ENCODE measurements around the gene HSPA1L.
A peak's percentile ranks its signal among the peaks of the same experiment; 100 is the strongest.

Gene HSPA1L

GRCh38 chr6:31791324-31792089, 23.6 kb downstream of the HSPA1L start:
- H3K27ac ChIP-seq, result no peak overlapping the region
- no peak for TF ChIP-seq ZFX (IDR thresholded peaks at IDR 0.05; ENCODE audit: borderline replicate concordance)
- TF ChIP-seq, protein P1, sequence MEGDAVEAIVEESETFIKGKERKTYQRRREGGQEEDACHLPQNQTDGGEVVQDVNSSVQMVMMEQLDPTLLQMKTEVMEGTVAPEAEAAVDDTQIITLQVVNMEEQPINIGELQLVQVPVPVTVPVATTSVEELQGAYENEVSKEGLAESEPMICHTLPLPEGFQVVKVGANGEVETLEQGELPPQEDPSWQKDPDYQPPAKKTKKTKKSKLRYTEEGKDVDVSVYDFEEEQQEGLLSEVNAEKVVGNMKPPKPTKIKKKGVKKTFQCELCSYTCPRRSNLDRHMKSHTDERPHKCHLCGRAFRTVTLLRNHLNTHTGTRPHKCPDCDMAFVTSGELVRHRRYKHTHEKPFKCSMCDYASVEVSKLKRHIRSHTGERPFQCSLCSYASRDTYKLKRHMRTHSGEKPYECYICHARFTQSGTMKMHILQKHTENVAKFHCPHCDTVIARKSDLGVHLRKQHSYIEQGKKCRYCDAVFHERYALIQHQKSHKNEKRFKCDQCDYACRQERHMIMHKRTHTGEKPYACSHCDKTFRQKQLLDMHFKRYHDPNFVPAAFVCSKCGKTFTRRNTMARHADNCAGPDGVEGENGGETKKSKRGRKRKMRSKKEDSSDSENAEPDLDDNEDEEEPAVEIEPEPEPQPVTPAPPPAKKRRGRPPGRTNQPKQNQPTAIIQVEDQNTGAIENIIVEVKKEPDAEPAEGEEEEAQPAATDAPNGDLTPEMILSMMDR (IDR thresholded peaks at IDR 0.05), result peak; percentile 85

DNA sequence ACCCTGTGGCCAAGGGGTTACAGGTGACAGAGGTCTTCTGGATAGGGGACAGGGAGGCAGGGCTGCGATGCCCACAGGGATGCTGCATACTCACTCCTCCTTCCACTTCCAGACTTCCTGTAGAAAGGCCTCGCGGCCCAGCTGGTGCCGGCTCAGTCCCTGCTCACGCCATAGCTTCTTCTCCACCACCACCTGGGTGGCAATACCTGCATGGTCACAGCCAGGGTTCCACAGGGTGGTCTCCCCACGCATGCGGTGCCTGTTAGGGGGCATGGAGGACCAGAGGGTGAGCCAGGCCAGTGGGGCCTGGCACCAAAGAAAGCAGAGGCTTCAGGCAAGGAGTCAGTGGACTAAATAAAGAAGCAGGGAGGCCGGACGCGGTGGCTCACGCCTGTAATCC, 29.6 kb downstream of the HSPA1L start:
- TF ChIP-seq, protein P1 (IDR thresholded peaks at IDR 0.05), result no peak
- TF ChIP-seq ZFX (IDR thresholded peaks at IDR 0.05; ENCODE audit: borderline replicate concordance), result no peak
- no peak overlapping the region for H3K27ac ChIP-seq

DNA sequence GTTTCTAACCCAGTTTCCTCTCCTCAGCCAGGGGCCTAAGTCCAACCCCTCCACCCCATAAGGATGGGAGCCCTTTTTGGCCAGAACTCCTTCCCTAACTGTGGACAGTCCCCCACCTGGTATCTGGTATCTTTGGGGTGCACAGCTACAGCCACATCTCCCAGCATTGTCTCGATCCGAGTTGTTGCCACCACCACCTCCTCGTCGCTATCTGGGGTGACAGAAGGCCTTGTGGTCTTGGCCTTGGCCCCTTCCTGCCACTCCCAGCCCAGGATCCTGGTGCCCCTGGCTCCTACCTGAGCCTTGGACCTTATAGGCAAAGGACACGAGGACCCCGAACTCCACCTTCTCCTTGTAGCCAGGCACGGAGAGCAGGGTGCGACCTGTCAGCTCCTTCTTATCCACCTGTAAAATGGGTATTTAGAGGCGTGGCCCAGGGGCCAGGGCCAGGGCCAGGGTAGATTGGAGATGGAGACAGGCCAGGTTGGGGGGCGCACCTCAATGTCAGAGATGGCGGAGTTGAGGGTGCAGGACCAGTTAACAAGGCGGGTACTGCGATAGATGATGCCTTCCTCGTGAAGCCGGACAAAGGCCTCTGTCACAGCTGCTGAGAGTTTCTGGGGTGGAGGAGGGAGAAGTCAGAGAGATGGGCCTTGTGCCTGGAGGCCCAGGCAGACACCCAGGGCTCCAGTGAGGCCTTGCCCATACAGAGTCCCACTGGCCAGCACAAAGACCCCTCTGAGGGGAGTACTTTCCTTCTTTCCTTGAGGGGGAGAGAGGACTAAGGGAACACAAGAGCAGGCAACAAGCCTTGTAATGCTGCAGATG, 30.8 kb downstream of the HSPA1L start:
- TF ChIP-seq ZFX (IDR thresholded peaks at IDR 0.05; ENCODE audit: borderline replicate concordance), result no peak
- TF ChIP-seq, protein P1 (IDR thresholded peaks at IDR 0.05), result no peak
- H3K27ac ChIP-seq, result no peak overlapping the region

- H3K27ac ChIP-seq, result no peak overlapping the region
- TF ChIP-seq, protein P1 (IDR thresholded peaks at IDR 0.05), result no peak
- TF ChIP-seq ZFX (IDR thresholded peaks at IDR 0.05; ENCODE audit: borderline replicate concordance), result no peak
Measured at GRCh38 chr6:31782126-31782855, 32.8 kb downstream of the HSPA1L start.

DNA sequence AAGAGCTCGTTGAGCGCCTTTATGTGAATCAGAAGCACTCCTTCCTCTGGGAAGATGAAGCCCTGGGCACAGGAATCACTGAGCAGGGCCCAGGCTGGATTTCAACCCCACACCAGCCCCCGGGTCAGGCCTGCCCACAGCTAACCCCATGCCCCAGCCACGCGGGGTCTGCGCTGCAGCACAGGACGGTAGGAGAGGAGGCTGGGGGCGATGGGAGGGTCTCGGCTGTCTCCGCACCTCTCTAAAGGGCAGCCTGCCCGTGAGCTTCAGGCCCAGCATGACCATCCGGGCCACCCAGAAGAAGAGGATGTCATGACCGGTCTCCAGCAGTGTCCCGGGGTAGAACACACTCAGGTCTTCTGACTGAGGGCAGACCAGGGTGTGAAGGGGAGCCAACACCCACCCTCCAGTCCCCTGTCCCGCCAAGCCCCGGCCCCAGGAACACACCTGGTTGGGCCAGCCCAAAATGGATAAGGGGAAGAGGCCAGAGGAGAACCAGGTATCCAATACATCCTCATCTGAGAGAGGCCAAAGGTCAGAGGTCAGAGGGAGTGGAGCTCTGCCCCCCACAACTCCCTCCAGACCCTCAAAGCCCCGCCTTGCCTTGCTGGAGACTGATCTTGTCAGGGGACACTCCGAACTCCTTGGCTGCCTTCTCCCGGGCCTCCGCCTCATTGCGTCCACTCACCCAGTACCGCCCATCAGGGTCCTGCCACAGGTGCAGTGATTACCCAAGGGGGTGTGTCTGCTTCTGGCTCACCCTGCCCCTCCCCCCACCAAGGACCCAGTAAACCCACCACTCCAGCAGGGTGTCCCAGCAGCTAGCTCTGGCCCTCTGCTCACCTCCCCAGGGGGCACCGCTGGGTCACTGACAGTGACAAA, 33.6 kb downstream of the HSPA1L start:
- H3K27ac ChIP-seq, result no peak overlapping the region
- TF ChIP-seq ZFX (IDR thresholded peaks at IDR 0.05; ENCODE audit: borderline replicate concordance), result no peak
- TF ChIP-seq, protein P1 (IDR thresholded peaks at IDR 0.05), result no peak

DNA sequence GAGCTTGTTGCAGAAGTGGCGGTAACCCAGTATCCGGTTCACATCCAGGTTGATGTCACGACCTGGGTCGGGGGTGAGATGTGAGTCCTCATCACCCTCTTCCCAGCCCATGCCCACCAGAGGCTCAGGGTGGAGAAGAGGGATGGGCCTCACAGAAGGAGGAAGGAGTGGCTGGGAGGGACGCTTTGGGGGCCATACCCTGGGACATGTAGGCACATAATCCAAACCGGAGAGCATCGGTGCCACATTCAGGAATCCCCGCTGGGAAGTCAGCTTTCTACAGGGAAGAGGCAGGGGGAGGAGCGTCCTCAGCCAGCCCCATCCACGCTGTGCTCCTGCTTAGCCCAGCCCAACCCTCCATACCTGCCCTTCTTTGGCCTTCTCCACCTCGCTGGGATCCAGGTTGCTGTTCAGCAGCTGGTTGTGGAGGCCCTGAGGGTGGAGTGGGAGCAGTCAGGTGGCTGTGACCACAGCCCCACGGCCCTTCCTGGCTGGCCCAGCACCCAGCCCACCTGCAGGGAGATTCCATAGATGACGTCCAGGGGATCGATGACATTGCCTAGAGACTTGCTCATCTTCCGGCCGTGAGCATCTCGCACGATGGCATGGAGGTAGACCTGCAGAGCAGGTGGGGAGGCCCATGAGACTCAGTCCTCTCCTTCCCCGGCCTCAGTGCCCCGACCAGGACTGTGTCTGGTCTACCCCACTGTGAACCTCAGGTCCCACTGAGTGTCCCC, 34.4 kb downstream of the HSPA1L start:
- H3K27ac ChIP-seq, result no peak overlapping the region
- TF ChIP-seq, protein P1 (IDR thresholded peaks at IDR 0.05), result no peak
- no peak for TF ChIP-seq ZFX (IDR thresholded peaks at IDR 0.05; ENCODE audit: borderline replicate concordance)

Data from 22Rv1 (cell line).